HG03196 (cell line): ENCODE measurements around the gene STAP2.
"Not testable (repeated sequence)": the region's sequence is repeated elsewhere in the genome, so short reads cannot be mapped to it uniquely, and the experiment has no call there.

Experiments
- ATAC-seq: cut with Tn5 transposase; IDR thresholded peaks from one replicate; pipeline ENCODE4 v1.9.1; 2021; ENCODE audit not compliant: unreplicated experiment

STAP2 gene

DNA sequence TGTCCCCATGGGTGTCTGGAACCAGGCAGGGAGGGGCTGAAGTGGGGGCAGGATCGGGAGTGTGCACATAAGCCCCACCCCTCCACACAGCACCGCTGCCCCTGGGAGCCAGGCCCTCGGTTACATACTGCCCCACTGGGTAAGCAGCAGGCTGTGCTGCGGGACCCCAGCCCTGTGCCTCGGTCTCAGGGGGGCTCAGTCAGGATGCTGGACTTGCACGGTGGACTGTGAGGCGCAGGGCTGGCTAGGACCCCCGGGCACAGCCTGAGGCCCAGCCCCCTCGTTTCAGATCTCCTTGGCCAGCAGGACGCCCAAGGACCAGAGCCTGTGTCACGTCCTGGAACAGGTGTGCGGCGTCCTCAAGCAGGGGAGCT, 21.0 kb upstream of the STAP2 start:
- ATAC-seq = no peak

DNA sequence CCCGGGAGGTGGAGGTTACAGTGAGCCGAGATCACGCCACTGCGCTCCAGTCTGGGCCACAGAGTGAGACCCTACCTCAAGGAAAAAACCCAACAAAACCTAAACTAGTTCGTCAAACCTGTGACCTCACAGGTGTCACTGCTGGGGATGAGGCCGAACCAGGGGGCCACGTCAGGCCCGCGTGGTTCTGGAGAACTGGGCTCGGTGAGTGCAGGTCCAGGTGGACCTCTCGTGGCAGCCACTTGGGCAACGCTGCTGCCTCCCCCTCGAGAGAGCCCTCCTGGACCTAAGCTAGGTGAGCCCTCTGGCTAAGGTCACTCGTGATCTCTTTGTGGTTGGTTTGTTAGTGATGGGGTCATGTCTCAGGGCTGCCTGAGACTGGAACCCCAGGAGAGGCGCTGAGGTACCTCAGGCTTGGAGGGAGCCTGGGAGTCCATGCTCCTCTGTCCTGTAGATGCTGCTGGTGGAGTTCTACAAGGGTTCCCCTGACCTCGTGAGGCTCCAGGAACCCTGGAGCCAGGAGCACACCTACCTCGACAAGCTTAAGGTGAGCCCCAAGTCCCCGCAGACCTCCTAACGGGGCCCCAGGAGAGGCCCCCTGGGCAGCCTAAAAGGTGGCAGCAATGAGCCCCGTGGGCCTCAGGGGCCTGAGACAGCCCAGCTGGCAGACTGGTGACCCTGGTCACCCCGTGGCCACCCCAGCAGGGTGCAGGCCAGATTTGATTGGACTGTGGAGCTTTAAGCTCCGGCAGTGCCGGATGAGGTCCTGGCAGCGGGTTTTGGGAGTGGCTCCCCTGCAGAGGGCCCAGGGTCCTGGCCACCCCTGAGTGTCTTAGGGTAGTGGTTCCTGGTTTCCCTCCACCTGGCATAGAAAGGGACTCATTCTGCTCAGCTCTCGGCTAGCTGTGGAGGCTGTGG, 20.3 kb upstream of the STAP2 start:
- ATAC-seq = no peak

DNA sequence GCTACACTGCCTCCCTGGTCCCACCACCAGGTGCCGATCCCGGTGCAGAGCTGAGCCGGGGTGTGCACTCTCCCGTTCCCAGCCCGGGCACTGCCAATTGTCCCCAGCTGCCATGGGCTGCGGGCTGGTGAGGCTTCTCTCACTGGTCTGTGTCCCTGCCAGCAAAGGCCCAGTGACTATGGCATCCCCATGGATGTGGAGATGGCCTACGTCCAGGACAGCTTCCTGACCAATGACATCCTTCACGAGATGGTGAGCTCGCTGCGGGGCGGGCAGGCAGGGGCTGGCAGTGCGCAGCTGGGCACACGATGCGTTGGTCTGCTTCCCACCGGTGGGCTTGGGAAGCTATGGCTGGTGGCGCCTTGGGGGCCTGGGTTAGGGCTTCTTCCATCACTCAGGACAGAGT, 19.3 kb upstream of the STAP2 start:
- ATAC-seq = no peak

DNA sequence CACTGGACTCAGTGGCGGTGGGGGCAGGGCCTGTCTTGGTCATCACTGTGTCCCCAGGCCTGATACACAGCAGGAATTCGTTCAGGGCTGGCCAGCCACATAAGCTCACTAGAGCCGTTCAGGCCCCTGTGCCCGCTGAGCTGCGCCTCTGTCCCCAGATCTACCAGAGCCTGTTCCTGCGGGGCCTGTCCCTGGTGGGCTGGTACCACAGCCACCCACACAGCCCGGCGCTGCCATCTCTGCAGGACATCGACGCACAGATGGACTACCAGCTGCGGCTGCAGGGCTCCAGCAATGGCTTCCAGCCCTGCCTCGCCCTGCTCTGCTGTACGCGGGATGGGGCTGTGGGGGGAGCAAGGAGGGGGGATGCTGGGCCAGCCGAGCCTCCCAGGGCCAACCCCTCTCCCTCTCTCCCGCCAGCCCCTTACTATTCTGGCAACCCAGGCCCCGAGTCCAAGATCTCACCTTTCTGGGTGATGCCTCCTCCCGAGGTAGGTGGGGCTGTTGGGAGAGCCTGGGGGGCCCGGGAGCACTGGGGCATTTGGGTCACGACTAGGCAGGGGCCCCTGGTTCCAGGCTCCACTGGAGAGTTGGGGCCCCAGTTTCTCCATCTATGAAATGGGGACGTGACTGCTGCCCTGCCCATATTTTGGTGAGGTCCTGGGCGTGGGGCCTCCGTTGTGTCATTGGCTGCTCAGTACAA, 18.6 kb upstream of the STAP2 start:
- no peak for ATAC-seq

DNA sequence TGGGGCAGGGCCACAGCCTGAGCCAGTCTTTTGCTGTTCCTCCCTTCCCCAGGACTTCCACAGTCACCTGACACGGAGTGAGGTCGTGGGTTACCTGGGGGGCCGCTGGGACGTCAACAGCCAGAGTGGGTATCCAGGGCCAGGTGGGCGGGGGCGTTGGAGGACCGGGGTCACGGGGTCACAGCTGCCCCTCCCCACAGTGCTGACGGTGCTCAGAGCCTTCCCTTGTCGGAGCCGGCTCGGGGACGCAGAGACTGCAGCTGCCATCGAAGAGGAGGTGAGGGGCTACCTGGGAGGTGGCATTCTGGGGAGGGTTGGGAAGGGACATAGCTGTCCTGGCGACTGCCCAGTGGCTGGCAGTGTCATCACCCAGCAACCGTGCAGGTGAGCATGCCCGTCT, 16.3 kb upstream of the STAP2 start:
- ATAC-seq = no peak

DNA sequence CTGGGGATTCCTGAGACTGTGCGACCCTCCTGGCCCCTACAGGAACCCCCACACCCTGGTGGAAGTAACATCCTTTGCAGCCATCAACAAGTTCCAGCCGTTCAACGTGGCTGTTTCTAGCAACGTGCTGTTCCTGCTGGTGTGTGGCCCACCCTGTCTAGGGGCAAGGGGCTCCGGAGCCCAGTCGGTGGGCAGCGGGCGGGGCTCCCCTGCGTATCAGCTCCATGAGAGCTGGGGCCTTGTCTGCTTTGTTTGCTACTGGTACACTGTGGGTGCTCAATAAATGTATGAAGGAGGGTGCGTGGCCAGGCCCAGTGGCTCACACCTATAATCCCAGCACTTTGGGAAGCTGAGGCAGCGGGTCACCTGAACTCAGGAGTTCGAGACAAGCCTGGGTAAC, 15.7 kb upstream of the STAP2 start:
- no peak for ATAC-seq

DNA sequence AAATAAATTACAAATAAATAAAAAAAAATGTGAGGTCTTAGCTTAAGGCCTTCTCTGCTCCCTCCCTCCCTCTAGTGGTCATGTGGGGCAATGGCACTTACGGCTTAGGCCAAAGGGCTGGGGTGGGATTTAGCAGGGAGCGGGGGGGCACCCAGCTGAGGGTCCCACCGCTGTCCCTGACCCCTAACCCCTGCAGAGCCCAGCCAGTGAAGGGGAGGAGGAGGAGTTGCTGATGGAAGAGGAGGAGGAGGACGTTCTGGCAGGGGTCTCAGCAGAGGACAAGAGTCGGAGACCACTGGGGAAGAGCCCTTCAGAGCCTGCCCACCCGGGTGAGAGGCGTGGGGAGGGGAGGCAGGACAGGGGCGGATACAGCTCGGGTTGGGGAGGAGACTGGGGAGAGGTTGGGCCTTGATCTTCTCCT, 14.1 kb upstream of the STAP2 start:
- no peak for ATAC-seq

DNA sequence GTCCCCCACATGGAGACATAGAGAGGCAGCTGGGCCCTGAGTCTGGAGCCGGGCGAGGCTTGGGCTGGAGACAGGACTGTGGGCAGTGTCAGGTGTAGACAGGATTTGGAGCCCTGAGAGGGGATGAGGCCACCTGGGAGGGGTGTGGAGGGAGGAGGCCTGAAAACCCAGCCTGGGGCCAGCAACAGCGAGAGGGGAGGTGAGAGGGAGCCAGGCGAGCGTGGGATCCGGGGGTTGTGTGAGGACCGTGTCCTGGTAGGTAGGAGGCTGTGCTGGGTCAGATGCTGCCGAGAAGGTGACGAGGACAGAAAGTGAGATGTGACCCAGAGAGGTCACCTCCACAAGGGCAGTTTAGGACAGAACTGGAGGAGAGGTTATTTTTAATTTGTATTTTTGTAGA, 12.1 kb upstream of the STAP2 start:
- ATAC-seq = no peak

DNA sequence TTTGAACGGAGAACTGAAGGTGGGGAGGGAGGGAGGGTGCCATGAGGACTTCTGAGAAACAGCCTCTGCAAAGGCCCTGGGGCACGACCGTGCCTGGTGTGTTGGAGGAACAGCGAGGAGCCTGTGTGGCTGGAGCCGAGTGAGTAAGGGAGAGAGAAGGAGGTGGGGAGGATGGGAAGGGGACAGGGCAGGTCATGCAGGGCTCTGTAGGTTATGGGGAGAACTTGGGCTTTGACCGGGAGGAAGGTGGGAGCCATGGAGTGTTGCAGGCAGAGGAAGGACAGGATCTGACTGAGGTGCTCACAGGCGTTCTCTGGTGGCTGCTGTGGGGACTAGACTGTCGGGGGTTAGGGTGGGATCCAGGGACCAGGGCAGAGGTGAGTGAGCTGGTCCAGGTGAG, 11.5 kb upstream of the STAP2 start:
- ATAC-seq = no peak

DNA sequence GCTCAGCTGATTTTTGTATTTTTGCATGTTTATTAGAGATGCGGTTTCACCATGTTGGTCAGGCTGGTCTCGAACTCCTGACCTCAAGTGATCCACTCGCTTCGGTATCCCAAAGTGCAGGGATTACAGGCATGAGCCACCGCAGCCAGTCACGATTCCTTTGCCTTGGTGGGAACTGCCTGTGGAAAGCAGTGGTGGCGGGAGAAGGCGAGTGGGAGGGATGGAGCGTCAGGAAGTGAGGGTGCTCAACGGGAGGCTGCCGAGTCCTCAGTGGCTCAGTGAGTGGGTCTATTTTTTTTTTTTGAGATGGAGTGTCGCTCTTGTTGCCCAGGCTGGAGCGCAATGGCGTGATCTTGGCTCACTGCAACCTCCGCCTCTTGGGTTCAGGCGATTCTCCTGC, 10.6 kb upstream of the STAP2 start:
- ATAC-seq = not testable (repeated sequence)

DNA sequence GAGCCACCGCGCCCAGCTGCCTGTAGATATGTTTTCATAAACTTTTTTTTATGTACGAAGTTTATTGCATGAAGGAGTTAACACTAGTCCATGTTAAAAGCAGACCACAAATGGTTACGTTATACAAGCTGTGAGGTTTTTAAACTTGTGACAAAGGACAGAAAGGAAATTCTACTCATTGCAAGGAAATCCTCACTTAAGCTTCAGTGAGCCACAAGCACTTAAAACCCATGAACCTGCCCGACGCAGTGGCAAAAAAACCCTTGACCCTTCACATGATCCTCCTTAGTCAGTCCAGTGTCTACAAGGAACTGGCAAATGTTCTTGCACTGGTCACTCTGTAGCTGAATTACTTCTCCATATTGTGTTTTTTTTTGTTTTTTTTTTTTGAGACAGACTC, 8.9 kb upstream of the STAP2 start:
- no peak for ATAC-seq

DNA sequence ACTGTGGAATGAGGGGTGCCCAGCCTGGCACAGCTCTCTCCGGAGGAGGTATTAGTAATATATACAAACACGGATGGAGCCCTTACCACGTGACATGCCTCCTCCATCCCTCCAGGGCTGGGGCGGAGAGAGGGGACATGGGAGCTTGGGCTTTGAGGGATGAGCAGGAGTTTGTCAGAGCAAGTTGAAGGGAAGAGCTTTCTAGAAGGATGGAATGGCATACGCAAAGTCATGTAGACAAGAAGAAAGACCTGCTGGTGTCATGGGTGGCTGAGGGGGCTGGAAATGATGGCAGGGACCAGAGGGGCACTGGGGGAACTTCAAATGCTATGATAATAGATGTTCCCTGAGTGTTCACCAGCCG, 7.4 kb upstream of the STAP2 start:
- ATAC-seq = no peak

DNA sequence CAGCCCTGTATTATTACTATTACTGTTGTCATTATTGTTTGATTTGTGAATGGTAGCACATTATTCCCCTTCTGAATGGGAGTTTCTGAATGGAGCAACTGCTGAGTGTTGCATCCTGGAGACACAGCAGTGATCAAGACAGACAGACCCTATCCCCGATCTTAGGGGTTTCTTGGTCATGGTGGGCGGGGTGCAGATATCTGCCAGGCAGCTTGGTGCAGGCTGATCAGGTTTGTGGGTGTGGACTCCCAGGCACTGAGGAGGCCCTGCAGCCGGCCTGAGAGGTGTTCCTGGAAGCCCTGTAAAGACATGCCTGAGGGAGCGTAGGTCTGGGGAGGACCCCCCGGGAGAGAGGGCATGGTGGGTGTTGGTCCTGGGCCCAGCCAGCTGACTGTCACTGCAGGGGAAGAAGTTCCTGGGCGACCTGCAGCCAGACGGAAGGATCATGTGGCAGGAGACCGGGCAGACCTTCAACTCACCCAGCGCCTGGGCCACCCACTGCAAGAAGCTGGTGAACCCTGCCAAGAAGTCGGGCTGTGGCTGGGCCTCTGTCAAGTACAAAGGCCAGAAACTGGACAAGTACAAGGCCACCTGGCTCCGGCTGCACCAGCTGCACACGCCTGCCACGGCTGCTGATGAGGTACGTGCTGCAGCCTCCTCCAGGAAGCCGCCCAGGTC, 6.9 kb upstream of the STAP2 start:
- ATAC-seq = no peak

DNA sequence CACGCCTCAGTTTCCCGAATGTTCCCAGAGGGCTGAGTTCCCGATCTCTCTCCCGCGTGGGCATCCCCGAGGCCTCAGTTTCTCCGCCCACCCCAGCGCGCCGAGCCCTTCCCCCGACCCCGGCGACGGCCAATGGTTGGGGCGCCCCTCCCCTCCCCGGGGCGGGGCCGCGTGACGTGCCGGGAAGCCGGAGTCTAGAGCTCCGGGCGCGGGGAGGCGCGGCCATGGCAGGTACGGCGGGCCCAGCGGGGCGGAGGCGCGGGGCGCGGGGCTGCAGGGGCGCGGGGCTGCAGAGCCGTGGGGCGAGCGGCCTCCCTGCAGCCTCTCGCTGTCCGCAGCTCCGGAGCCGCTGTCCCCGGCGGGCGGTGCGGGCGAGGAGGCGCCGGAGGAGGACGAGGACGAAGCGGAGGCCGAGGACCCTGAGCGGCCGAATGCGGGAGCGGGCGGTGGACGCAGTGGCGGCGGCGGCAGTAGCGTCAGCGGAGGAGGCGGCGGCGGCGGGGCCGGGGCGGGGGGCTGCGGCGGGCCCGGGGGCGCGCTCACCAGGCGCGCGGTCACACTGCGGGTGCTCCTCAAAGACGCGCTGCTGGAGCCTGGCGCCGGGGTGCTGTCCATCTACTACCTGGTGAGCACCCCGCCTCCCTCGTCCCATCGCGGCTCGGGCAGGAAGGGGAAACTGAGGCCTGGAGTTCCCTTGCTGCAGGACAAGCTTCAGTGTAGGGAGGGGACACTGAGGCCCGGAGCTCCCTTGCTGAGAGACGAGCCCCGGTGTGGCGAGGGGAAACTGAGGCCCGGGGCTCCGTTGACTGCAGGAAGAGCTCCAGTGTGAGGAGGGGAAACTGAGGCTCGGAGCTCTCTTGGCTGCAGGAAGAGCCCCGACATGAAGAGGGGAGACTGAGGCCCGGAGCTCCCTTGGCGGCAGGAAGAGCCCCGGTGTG, 5.0 kb upstream of the STAP2 start, which contains the start of gene MPND:
Gene MPND (plus strand): TSS at position 193 of the 938 bp plus-strand sequence. CDS start 32 bp downstream, at position 225.
- ATAC-seq = peak; percentile 47

DNA sequence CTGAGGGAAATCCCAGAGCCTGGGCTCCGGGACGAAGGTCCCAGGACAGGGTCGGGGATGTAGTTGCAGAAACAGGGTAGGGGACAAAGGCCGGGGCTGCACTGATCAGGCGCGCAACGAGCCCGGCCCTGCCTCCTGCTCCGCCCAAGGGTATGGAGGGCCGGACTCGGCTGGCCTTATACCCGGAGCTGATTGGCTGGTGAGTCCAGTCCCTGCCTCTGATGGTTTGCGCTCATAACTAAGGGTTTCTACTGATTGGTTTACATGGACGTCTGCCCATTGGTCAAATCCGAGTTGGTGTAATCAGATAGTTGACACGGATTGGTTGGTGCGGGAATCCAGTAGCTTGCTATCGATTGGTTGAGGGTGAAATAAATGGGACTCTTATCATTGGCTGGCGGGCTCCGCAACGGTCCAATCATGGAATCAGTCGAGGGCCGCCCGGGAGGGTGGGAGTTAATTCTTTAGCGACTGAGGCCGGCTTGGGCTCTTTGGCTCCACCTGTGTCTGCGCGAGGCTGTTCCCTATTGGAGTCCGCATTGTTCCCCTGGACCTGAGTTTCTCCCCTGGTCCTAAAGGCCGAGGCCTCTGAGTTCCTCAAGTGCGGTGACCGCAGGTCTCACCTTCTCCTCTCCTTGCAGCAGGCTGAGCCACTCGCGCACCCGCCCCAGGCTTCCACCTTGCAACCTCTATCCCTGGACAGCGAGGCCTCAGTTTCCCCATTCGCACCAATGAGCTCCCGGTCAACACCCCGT, 4.2 kb upstream of the STAP2 start:
- ATAC-seq = peak; percentile 79

DNA sequence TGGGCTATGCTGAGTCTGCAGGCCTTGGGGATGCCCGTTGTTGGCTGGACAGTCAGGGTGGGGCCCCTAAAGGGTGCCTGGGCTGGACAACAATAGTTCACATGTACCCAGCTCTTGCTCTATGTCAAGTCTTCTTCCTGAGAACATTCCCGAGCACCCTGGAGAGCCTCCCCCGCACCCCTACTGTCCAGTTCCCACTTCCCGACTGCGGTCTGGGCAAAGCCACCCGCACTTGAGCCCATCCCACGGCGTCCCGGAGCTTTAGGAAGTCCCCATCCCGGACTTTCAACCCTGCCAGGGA, 3.6 kb upstream of the STAP2 start:
- no peak for ATAC-seq

DNA sequence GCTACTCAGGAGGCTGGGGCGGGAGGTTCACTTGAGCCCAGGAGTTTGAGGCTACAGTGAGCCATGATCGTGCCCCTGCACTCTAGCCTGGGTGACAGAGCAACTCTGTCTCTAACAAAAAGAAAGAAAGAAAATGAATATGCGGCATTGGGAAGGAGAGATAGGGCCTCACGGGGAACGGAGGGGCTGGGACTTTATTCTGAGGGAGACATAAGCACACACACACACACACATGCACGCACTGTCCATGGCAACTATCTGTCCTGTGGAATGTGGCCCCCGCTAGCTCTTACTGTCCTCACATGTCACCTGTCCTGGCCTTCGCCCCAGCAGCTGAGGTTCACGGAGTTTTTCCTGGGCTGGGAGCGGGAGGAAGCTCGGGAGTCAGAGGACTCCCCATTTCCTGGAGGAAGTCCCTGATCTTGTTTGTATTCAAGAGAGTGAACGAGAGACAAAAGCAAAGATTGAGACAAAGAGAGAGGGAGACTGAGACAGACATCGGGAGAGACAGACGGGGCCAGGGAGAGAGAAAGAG, 654 bp downstream of the STAP2 start:
- no peak for ATAC-seq

DNA sequence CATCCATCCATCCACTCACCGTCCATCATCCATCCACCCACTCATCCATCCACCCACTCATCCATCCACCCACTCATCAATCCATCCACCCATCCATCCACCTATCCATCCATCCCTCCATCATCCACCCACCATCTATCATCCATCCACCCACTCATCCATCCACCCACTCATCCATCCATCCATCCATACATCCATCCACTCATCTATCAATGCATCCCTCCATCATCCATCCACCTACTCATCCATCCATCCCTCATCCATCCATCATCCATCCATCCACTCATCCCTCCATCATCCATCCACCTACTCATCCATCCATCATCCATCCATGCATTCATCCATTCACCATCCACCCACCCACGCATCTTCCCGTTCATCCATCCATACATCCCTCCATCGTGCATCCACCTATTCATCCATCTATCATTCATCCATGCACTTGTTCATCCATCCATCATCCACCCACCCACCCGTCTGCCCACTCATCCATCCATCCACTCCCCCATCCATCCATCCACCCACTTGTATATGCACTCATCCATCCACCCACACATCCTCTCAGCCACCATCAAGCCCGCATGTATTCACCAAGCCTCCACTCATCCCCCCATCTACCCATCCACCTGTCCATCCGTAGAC, 3.6 kb downstream of the STAP2 start:
- ATAC-seq = no peak

DNA sequence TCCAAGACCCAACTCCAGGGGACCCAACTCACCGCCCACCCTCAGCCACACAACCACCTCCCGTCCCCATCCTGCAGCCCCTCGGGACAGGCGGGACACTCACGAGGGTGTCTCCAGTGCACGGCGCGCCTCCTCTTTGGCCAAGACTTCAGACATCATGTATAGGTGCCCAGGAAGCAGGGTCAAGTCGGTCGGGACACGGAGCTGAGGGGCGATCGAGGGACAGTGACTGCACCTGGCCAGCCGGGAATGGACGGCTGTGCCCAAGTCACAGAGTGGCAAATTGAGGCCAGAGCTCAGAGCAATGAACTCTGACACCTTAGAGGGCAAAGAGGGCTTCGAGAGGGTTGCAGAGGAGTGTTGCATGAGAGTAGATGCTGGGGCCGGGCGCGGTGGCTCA, 8.8 kb downstream of the STAP2 start:
- ATAC-seq = no peak
